IMR-90 (cell line): ENCODE results near the gene IL4. TPM values are rescaled to one million over a fixed set of nuclear protein-coding genes. Genes with fewer than 3 reads are reported as not detected.

Source experiments
- ATAC-seq: fragments of 200-7000 bp; cut with Tn5 transposase; 2 replicates; pipeline ENCODE4 v1.9.1; 2020; ENCODE audit warnings: low read depth, mild to moderate bottlenecking, moderate library complexity
- BruUV-seq: library from RNA; stranded (reverse); fragments of 400-500 nt; replicated peaks from 2 replicates; lab custom pipeline; 2021; lab: Mats Ljungman, UMichigan
- CTCF ChIA-PET: fragments of 300-600 bp; formaldehyde crosslinking; extraction: SDS; loops from one replicate; lab custom pipeline; 2021; ENCODE audit warnings: antibody characterized with exemption; lab: Yijun Ruan, JAX
- POLR2A ChIA-PET: fragments of 300-600 bp; sonication (Branson Sonifier 250); formaldehyde crosslinking; loops from one replicate; lab custom pipeline; 2022; ENCODE audit warnings: antibody characterized with exemption; ENCODE audit not compliant: unreplicated experiment; lab: Charles Lee
- DNase-seq: peaks from one replicate; pipeline ENCODE4 v3.0.0; 2013
- H2AFZ ChIP-seq: replicated peaks from 2 replicates; pipeline ENCODE3; 2013; ENCODE audit warnings: low read length, mild to moderate bottlenecking; ENCODE audit not compliant: poor library complexity
- H2AK5ac ChIP-seq: 2 replicates; pipeline ENCODE4 v1.6.1; 2013; ENCODE audit warnings: low read depth, low read length, inconsistent platforms
- H2AK9ac ChIP-seq: replicated peaks from 2 replicates; pipeline ENCODE3; 2013; ENCODE audit warnings: mild to moderate bottlenecking, low read depth, low read length, moderate library complexity; ENCODE audit not compliant: poor library complexity
- H2BK120ac ChIP-seq: 2 replicates; pipeline ENCODE4 v1.6.1; 2013; ENCODE audit warnings: low read depth, low read length, inconsistent platforms
- H2BK15ac ChIP-seq: 3 replicates; pipeline ENCODE4 v1.6.1; 2013; ENCODE audit warnings: low read depth, low read length, inconsistent platforms
- H2BK20ac ChIP-seq: 2 replicates; pipeline ENCODE4 v1.6.1; 2013; ENCODE audit warnings: low read depth, mild to moderate bottlenecking, inconsistent platforms, low read length, moderate library complexity
- H2BK5ac ChIP-seq: 2 replicates; pipeline ENCODE4 v1.6.1; 2013; ENCODE audit warnings: mild to moderate bottlenecking, low read depth, low read length, inconsistent platforms; ENCODE audit not compliant: poor library complexity, severe bottlenecking
- H3K14ac ChIP-seq: replicated peaks from 2 replicates; pipeline ENCODE4 v1.6.1; 2013; ENCODE audit warnings: low read depth, low read length, inconsistent platforms
- H3K18ac ChIP-seq: 2 replicates; pipeline ENCODE4 v1.6.1; 2013; ENCODE audit warnings: low read depth, low read length, control low read depth
- H3K23ac ChIP-seq: 2 replicates; pipeline ENCODE4 v1.6.1; 2013; ENCODE audit warnings: low read depth, low read length, inconsistent platforms
- H3K27ac ChIP-seq: 2 replicates; pipeline ENCODE4 v1.5.1; 2013; ENCODE audit warnings: mild to moderate bottlenecking, control low read depth, low read length; ENCODE audit not compliant: insufficient read depth
- H3K27me3 ChIP-seq: 2 replicates; pipeline ENCODE4 v1.6.1; 2013; ENCODE audit warnings: low read length; ENCODE audit not compliant: control insufficient read depth, insufficient read depth
- H3K36me3 ChIP-seq: 2 replicates; pipeline ENCODE4 v1.6.1; 2013; ENCODE audit warnings: low read length, mixed read lengths; ENCODE audit not compliant: control insufficient read depth, insufficient read depth
- H3K4ac ChIP-seq: 2 replicates; pipeline ENCODE4 v1.6.1; 2013; ENCODE audit warnings: low read depth, low read length, inconsistent platforms
- H3K4me1 ChIP-seq: 2 replicates; pipeline ENCODE4 v1.6.1; 2013; ENCODE audit warnings: low read length, mixed read lengths; ENCODE audit not compliant: control insufficient read depth, insufficient read depth
- H3K4me2 ChIP-seq: 2 replicates; pipeline ENCODE4 v1.6.1; 2013; ENCODE audit warnings: low read depth, mild to moderate bottlenecking, control low read depth, low read length, moderate library complexity
- H3K4me3 ChIP-seq: 2 replicates; pipeline ENCODE4 v1.5.1; 2013; ENCODE audit warnings: low read depth, mild to moderate bottlenecking, control low read depth, low read length, moderate library complexity; ENCODE audit not compliant: insufficient read depth
- H3K56ac ChIP-seq: 2 replicates; pipeline ENCODE4 v1.6.1; 2013; ENCODE audit warnings: low read length, inconsistent platforms; ENCODE audit not compliant: insufficient read depth; ENCODE audit errors: extremely low read depth
- H3K79me1 ChIP-seq, 2 experiments: 2 replicates each; pipeline ENCODE4 v1.6.1; 2013; ENCODE audit warnings: low read length in 2 of 2, inconsistent platforms in 1 of 2, low read depth in 1 of 2
- H3K9ac ChIP-seq: 2 replicates; pipeline ENCODE4 v1.6.1; 2013; ENCODE audit warnings: low read depth, low read length, control low read depth
- H3K9me1 ChIP-seq: 2 replicates; pipeline ENCODE4 v1.6.1; 2013; ENCODE audit warnings: low read length, inconsistent platforms; ENCODE audit not compliant: insufficient read depth
- H3K9me3 ChIP-seq: 2 replicates; pipeline ENCODE4 v1.6.1; 2013; ENCODE audit warnings: low read length; ENCODE audit not compliant: control insufficient read depth, insufficient read depth
- H4K20me1 ChIP-seq: 2 replicates; pipeline ENCODE4 v1.6.1; 2013; ENCODE audit warnings: low read length, inconsistent platforms; ENCODE audit not compliant: insufficient read depth
- H4K5ac ChIP-seq: 2 replicates; pipeline ENCODE4 v1.6.1; 2013; ENCODE audit warnings: mild to moderate bottlenecking, low read depth, low read length, control low read depth
- H4K8ac ChIP-seq, 2 experiments: 2 replicates each; pipeline ENCODE4 v1.6.1; 2013; ENCODE audit warnings: low read depth in 2 of 2, low read length in 2 of 2, control low read depth in 1 of 2, inconsistent platforms in 1 of 2
- H4K91ac ChIP-seq: 2 replicates; pipeline ENCODE4 v1.6.1; 2013; ENCODE audit warnings: low read depth, low read length, inconsistent platforms; ENCODE audit not compliant: insufficient read depth
- WGBS, 2 experiments: methylation state at CpG; one replicate each; pipeline versions ENCODE4 v1.1.5 to v1.1.7; 2013; ENCODE audit warnings: missing lambda C conversion rate in 2 of 2; ENCODE audit not compliant: insufficient read length in 1 of 2; ENCODE audit errors: extremely low coverage in 2 of 2; 5-methylcytosine and 5-hydroxymethylcytosine counted together
- dilution Hi-C: fragments of 300-500 bp; cut with HindIII; formaldehyde crosslinking; loops from one replicate; pipeline ENCODE4 v1.14.3; 2018; ENCODE audit warnings: low sequenced_read_pairs; ENCODE audit not compliant: unreplicated experiment
- in situ Hi-C: fragments of 300-500 bp; cut with MboI; formaldehyde crosslinking; loops from 3 replicates; pipeline ENCODE4 v1.14.3; 2019; ENCODE audit warnings: low sequenced_read_pairs, inconsistent platforms, mixed read lengths
- intact Hi-C: fragments of 100-400 bp; cut with micrococcal nuclease; formaldehyde crosslinking; loops from 2 replicates; pipeline ENCODE4 v1.10.0; 2022
- polyA plus RNA-seq, 3 experiments: library from polyadenylated mRNA; depleted of rRNA; stranded (reverse); fragments of >200 nt; gene quantifications; 2 replicates each; pipeline ENCODE4 v1.2.3, GENCODE V29; 2012; ENCODE audit warnings: low replicate concordance in 1 of 3
- total RNA-seq: library from RNA; depleted of rRNA; stranded (reverse); fragments of >200 nt; gene quantifications from 2 replicates; pipeline ENCODE4 v1.2.3, GENCODE V29; 2012
- TF ChIP-seq, protein P1 (sequence below): fragments of 150-350 bp; IDR thresholded peaks from 2 replicates; pipeline ENCODE4 v1.6.1; 2017; ENCODE audit warnings: mild to moderate bottlenecking, antibody characterized with exemption, low read length, low read depth

The IL4 gene
- total and polyA plus RNA-seq, 2 of the 4 experiments (the other 2 are of a cell fraction), result not detected

DNA sequence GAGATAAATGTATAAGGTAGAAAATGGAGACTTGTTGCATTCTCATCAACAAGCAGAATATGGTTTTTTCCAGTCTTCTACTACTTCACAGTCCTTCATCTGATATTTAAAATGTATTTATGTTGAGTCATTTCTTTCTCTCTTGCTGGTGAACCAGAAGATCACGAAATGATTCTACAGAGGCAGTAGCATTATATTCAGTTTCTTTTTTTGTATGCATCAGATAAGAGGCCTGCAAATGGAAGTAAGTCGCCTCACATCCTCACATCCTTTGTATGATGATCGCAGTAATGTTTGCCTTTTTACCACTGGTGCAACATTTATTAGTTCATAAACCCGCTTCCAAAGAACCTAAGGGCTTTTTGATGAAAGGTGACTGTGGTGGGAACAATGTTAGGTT lies 37.9 kb upstream of the IL4 start:
- no peak overlapping the region for H3K4me3 ChIP-seq
- POLR2A ChIA-PET, result no interaction called here
- H2BK120ac ChIP-seq, result no peak overlapping the region
- H4K20me1 ChIP-seq, result no peaks in the 10 kb centered on the region
- peaks cover 26% of the 10 kb centered on the region for H3K36me3 ChIP-seq
- in situ Hi-C loops, result no loop called here
- H3K14ac ChIP-seq, result no peak overlapping the region
- no peak overlapping the region for H4K91ac ChIP-seq
- H3K9me1 ChIP-seq, result peaks cover 6% of the 10 kb centered on the region; the same call in 1 of the 2 replicates
- dilution Hi-C loops, result no loop called here
- H3K4me1 ChIP-seq, result no peaks in the 10 kb centered on the region
- no peak overlapping the region for H4K8ac ChIP-seq
- no peak overlapping the region for H4K5ac ChIP-seq
- H3K27me3 ChIP-seq, result no peaks in the 10 kb centered on the region
- WGBS, 2 experiments, result no CpG with 5 or more reads among the region's 4 CpGs
- no peak overlapping the region for H3K9ac ChIP-seq
- H3K79me1 ChIP-seq, result no peaks in the 10 kb centered on the region
- H3K56ac ChIP-seq, result no peak overlapping the region
- BruUV-seq, result no TSS peak
- no peak overlapping the region for H3K4ac ChIP-seq
- no peaks in the 10 kb centered on the region for H3K9me3 ChIP-seq
- no peak overlapping the region for H2AFZ ChIP-seq
- no peak overlapping the region for H2AK9ac ChIP-seq
- no peak overlapping the region for H3K27ac ChIP-seq
- H3K23ac ChIP-seq, result no peak overlapping the region
- no peak for ATAC-seq
- H3K18ac ChIP-seq, result no peak overlapping the region
- CTCF ChIA-PET, result interaction anchor here (0.6 kb wide), 1 partner anchor 51 kb away, joined by 3 read pairs; no protein-coding TSS in a partner anchor
- intact Hi-C loops, result loop anchor here (5.0 kb wide), 1 partner anchor 81 kb away; no protein-coding TSS in a partner anchor
- H2BK20ac ChIP-seq, result no peak overlapping the region
- no peak overlapping the region for H2AK5ac ChIP-seq
- TF ChIP-seq, protein P1, sequence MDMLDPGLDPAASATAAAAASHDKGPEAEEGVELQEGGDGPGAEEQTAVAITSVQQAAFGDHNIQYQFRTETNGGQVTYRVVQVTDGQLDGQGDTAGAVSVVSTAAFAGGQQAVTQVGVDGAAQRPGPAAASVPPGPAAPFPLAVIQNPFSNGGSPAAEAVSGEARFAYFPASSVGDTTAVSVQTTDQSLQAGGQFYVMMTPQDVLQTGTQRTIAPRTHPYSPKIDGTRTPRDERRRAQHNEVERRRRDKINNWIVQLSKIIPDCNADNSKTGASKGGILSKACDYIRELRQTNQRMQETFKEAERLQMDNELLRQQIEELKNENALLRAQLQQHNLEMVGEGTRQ, result no peak
- H2BK15ac ChIP-seq, result no peak overlapping the region
- no peak overlapping the region for H2BK5ac ChIP-seq
- no peak overlapping the region for H3K4me2 ChIP-seq
- DNase-seq, result no peak
